Measurements from ENCODE around the gene LAPTM5.

GRCh38 chr1:30762930-30763650 lies 5.5 kb upstream of the LAPTM5 start:
- TF ChIP-seq, protein P1, sequence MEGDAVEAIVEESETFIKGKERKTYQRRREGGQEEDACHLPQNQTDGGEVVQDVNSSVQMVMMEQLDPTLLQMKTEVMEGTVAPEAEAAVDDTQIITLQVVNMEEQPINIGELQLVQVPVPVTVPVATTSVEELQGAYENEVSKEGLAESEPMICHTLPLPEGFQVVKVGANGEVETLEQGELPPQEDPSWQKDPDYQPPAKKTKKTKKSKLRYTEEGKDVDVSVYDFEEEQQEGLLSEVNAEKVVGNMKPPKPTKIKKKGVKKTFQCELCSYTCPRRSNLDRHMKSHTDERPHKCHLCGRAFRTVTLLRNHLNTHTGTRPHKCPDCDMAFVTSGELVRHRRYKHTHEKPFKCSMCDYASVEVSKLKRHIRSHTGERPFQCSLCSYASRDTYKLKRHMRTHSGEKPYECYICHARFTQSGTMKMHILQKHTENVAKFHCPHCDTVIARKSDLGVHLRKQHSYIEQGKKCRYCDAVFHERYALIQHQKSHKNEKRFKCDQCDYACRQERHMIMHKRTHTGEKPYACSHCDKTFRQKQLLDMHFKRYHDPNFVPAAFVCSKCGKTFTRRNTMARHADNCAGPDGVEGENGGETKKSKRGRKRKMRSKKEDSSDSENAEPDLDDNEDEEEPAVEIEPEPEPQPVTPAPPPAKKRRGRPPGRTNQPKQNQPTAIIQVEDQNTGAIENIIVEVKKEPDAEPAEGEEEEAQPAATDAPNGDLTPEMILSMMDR (IDR thresholded peaks at IDR 0.05), result no peak
- TF ChIP-seq POLR2A (IDR thresholded peaks at IDR 0.05) (no peak), EP300 (IDR thresholded peaks at IDR 0.05) (no peak)
